Umbilical cord (tissue), 2 donors: Measurements from ENCODE around the gene VAV3. TPM values are rescaled to one million over a fixed set of nuclear protein-coding genes. Genes with fewer than 3 reads are reported as not detected.

Experiments
- DNase-seq: peaks from one replicate; pipeline ENCODE4 v3.0.0-alpha.2; 2015; ENCODE audit warnings: low spot score
- total RNA-seq: library from RNA; depleted of rRNA; stranded (reverse); fragments of >200 nt; gene quantifications from one replicate; pipeline ENCODE4 v1.2.3, GENCODE V29; 2014; ENCODE audit warnings: low replicate concordance; ENCODE audit not compliant: insufficient read depth

VAV3 gene
- total RNA-seq, 1 donor from 2014 or later: 1.9 TPM

DNA sequence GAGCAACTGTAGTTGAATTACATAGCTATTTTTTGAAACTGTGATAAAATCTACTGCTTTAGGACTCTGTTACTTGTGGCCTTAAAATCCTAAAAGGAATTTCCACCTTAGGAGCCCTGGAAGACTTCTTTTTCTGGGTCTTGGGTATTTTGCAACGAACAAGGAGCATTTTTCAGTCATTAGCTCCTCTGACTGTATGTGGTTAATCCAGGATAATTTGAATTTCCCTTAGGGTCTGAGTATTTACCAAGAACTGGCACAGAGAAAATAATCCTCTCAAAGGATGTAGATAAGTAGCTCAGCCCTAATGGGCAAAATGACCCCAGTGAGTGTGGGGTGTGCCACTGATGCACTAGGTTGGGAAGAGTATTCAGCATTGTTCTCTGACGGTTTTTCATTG is 170.4 kb downstream of the VAV3 start:
- no peak for DNase-seq

DNA sequence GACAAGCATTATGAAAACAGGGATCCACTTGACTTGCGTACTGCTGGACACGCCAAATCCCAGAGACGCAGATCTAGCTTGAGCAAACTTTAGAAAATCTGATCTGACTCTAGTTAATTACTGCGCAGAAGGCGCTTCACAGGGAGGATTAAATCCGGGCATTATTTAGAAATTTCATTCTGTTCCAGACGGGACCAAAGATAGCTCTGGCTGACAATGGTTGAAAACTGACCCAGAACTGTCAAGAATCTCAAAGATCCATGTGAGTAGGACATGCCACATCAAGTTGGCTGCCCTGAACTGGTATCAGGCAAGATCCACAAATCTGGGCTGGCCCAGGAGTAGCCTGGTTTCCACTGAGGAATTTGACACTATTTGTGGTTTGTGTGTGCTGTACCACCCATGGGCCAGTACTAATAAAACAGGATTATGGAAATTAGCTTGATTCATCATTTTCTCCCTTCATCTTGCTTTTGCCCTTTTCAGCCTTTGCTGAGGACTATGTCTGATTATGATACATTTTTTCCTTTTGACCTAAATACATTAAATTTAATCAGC is 171.0 kb downstream of the VAV3 start:
- peak; percentile 24 for DNase-seq

DNA sequence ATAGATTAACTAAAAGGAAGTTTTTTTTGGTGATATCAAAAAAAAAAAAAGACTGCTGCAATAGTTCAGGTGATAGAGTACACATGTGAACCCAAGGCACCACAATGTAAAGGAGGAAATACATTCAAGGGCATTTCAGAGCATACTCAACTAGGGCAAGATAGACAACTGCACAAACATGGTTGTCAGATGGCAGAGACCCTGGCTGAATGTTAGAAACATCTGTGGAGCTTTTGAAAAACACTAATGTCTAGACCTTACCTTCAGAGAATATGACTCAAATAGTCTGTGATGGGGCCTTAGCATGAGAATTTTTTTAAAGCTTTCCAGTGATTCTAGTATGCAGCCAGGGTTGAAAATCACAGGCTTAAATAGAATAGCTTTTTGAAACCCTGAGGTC is 173.6 kb downstream of the VAV3 start:
- no peak for DNase-seq

DNA sequence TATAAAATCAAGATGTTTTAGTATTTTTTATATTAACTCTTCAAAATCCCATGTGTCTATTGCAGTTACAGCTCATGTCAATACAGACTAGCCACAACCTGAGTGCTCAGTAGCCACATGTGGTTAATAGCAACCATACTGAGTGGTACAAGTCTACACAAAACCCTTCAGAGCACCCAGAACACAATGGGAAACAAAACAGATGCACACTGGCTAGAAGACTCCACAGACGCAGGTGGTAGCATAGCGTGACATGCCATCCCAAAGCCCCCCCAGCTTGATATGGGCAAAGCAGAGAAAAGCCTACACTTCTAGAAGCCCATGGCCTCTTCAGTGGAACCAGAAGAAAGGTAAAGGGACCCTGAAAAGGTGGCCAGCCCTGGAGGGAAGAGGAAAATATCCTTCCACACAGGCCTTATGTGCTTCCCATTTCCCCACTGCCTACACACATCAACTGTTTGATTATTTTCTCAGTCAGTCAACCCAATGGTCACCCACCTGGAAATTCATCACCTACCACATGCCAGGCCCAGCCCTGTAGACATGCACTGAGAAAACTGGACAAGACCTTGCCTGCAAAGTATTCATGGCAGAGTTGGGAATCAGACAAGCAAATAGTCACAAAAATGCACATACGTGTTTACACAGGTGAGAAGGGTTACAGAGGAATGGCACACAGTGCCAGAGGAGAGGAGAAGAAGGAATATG is 175.0 kb downstream of the VAV3 start:
- no peak for DNase-seq

DNA sequence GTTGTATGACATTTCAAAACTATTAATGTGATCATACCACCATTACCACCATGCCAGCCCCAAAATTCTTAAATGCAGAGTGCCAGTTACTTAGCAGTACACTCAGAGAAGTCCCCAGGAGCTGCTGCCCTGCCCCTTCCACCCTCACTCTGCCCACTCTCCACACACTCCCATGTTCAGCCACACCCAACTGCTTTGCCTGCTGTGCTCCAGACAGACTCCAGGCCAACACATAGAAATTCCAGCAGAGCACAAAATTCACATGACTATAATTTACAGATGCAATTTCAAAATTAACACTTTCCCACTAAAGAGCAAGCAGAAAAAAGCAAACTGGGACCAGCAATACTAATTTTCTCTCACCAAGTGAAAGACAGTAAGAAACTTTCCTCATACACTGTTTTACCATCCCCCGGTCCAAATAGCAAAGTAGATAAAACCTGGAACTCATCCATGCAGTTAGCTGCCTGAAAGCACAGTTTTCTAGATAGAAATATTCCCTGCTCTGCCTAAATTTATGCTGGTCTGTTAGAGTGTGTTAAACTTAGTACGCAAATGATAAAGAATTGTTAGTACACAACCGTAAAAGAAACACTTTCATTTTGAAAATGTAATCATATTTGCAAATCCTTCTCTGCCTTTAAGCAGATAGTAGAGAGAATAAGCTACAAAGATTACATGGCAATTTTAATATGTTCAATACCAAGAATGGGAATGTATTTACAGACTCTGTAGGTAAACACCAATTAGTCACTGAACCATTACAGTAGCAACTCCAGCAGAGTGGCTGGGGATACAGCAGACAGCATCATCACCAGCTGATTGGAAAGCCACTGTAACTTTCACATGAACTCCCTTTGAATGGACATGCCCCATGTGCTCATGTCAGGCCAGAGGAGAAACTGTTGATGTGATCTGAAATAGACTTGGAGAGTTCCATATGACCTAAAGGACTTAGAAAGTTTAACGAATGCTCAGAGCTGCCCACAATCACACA is 176.5 kb downstream of the VAV3 start:
- DNase-seq: peak; percentile 62

DNA sequence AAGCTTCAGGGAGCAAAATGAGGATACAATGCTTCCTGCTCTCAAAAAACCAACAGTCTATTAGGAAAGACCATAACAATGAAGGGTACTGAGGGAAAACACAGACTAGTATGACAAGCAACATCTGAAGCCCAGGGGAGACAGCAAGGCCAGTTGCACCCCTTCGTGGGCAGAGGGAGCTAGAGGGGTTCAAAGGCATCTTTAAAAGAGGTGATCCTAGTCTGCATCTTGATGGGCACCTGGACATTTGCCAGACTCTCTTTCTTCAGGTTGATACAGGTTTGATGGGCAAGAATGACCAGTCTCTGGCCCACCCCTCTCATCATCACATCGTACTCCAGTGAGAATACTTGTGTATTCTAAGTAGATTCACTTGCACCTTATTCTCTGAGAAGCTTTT is 177.7 kb downstream of the VAV3 start:
- DNase-seq: no peak

DNA sequence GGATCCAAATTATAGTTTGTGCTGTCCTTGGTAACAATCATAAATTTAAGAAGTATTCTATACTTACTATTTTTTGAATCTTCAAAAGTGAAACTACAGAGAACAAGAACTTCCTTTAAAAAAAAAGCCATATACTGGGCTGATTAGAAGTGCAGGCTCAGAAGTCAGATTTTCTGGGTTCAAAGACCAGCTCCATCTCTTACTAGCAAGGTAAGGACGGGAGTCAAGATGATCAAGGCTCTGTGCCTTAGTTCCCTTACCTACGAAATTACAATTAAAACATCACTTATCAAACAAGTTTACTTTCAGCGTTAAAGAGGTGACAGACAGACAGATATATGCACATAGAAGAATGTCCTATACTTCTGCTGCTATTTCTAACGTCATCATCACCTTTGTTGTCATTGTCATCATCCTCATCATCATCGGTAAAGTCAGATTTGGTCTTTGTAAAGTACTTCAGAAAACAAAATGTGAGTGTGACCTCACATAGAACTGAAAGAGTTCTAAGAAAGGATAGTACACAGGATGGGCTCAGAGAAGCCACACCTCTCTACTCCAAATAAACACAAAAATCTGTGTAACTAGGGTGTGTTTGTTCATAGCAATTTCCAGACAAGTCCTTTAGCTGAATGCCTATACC is 178.7 kb downstream of the VAV3 start:
- DNase-seq: no peak

DNA sequence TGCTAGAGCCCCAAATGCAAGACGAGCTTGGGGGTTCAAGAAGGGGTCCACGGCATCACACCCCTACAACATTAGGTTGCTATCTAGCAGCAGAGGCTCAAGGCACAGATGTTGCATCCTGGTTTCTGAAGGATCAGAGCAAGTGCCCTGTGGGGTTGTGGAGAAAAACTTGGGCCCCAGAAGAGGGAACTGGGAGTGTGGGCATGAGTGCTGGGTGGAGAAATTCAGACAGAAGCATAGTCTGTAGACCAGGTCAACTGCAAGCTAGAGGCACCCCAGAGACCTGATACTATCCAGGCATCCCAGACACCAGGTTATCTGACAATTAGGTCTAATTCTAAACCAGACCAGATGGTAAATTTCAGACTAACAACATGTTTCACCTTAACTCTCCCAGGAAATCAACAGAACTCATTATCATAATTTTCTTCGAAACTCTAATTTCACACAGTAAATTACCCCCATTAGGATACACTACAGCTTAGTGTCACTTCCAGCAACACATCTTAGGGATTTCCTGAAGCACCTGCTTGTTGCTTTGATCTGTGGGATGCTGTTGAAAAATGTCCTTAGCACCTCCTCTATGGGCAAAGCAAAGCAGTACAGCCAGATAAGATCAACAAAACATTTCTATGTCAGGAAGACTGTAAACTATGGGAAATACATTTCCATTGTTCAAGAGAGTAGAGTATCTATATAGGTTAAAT is 179.3 kb downstream of the VAV3 start:
- no peak for DNase-seq

DNA sequence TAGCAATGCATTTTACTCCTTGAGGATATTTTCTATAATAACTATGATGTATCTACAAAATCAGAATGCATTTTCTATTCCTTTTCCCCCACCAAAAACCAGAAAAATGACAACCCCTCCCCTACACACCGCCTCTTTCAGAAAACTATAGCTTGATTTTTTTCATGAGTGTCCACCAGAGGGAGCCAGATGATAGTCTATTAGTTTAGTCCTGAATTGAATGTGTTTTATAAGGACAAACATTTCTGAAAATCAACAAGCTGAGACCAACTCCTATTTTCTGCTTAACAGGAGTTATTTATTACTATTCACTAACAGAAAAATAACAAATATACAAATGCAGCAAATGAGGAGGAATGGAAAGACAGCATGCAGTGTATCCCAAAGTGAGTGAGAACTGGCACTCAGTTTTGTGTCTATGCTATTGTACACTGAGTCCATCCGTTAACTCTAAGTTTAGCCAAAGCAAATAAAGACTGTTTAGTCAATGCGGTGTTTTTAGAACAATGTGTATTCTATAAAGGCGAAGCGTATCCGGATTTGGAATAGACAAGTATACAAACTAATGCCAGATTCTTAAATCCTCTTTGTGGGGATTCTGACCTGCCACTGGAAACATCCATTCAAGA is 182.6 kb downstream of the VAV3 start:
- peak; percentile 68 for DNase-seq

DNA sequence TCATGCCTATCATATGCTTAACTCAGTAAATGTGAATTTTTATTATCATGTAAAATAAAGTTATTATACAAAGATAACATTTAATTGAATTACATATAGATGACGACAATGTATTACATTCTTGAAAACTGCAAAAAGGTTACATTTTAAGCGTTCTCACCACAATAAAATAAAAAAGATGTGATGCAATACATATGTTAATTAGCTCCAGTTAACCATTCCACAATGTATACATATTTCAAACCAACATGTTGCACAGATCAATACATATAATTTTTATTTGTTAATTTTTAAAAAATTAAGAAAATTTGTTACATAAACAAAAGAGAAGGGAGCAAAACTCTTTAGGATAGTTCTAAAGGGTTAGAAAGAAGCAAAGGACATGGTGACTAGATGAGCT is 183.7 kb downstream of the VAV3 start:
- no peak for DNase-seq

DNA sequence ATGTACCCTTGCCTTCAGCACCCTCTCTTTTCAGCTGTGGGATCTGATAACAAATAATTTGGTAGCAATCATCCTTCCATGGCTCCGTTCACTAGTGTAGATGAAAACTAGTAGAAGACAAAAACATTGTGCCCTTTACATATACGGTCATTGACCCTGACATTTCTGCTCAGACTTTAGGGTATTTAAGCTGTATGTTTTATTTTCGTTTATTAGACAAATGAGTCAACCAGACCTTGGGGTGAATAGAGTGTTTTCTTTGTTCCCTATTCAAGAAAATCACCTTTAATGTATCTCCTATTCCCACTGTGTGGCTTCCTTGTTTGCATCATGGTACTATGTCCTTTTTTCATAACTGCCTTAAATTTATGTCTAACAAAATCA is 187.3 kb downstream of the VAV3 start:
- no peak for DNase-seq

DNA sequence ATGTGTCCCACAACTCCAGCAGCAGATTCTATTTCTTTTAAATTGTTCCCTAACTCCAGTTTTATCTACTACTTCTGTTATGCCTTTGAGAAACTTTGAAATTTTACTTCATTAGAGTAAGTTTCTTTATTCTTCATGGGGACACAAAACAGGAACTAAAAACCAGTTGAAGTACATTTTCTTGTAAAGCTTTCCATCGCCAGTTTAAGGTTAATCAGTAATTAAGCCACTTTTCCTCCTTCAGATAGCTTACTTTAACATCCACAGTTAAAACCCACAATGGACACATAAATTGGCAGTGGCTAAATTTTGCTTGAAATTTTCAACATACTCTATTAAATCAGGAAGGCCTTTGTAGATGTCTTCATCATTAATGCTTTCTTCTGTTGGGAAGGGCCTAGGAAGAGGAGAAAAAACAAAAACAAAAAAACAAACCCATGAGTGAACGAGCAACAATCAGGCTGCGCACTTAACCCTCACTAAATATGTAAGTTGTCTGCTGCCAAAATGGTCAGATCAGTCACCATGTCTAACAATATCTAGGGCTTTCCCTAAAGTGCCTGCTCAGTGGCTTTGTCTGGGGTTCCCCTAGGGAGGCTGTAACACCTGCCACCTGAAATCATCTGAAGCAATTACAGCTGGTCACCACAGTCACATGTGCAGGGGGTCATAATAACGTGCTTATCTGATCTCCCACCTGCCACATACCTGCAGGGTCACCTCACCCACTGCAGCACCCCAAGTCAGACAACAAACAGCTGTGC is 187.9 kb downstream of the VAV3 start:
- no peak for DNase-seq

DNA sequence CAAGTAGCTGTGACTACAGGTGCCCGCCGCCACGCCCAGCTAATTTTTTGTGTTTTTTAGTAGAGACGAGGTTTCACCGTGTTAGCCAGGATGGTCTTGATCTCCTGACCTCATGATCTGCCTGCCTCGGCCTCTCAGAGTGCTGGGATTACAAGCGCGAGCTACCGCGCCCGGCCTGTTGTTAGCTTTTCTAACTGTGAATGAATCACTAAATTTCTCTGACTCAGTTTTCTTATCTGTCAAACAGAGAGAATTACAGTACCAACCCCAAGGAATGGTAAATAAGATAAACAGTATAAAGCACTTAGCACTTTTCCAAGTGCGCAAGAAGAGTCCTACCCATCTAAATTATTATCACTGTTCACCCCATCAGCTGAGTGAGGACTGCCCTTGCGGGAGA is 193.6 kb downstream of the VAV3 start:
- no peak for DNase-seq

DNA sequence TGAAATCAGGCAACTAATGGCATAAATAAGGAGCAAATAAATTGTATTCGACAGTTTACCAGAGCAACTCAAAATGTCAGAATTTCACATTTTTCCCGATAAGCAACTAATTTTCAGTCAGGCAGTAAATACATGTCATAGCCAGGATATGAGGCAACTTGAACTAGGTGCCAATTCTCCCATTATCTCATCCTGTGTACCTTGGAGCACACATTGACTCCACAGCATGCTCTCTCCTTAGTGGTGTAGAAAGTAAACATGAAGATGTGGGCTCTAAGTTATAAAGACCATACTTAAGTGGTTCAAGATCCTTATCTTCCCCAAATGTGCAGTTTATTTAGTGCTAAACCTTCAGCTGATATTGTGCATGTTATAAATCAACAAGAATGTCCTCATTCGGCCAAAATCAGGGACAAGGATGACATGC is 197.8 kb downstream of the VAV3 start:
- DNase-seq: no peak

DNA sequence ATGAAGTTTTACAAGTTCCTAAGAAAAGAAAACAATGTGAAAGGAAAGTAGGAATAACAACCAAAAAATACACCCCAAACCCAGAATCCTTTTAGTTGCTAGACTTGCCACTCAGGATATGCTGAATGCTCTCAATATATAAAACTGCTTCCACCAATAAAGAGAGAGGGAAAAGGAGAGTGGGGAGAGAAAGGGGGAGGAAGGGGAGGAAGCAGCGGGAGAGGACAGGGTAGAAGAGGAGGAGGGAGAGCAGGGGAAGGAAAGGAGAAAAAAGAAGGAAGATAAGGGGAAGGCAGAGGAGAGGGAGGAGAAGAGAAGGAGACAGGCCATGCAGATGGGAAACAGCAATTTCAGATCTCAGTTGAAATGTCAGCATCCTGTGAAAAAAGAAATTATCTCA is 198.4 kb downstream of the VAV3 start:
- DNase-seq: no peak

DNA sequence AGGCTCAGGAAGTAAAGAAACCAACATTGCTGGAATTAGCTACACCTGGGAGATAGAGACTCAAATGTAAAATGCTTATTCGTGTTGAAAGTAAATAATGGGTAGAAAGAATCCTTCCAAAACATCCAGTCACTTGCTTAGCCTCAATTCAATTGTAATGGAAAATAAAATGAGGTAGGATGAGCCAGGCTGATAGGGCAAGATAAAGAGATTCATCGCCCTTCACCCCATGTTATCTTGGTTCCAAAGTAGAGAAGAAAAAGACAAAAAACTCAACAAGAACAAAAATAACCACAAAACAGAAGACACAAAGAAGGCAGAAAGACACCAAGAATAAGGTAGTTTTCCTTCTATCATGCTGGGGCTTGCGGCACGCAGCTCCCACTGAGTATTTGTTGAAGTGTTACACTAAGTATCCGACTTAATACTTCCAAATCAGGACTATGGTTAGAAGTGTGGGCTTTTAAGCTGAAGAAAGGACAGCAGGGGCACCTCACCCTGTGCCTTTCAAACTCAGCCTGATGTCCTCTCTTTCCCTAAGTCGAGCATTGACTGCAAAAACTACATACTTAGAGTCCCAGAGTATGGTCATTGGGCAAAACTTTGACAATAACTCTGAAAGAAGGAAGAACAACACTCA is 202.1 kb downstream of the VAV3 start:
- no peak for DNase-seq

DNA sequence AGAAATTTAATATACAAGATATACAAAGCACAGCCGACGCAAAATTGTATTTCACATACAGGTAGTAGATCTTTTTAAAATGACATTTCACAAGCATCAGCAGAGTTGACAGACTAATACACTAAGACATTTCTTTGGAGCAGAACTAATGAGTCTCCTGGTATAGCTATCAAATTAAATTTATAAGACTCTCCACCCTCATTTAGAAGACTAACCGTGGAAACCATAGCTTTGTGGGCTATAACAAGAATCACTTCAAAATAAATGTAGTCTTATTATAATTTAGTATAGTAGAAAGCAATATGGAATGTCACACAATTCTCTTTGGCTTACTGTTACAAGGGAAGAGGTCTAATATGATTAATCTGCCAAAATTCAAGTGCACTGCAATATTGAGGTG is 204.9 kb downstream of the VAV3 start:
- no peak for DNase-seq

DNA sequence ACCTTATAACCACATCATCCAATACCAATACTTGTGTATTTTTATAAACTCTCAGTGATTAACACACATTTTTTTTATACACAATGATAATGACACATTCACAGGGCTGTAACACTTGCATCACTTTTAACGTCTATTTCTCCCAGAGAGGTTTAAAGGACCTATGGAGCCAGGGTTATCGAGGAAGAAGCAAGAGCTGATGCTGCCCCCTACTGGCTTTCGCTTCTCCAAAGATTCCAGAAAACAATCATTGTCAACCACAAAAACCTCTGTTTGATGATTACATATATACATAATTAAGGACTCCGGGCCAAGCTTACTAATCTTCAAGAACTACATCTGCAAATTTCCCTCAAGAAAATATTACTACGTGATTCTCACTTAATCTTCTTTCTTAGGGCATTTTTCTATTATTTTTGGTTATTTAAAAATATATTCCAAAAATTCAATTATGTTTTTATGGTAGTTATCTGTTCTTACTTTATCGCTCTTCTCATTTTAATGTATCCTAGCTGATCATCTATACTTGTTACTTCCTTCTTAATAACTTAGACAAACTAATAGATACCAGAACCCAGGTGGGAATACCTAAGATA is 214.5 kb downstream of the VAV3 start:
- DNase-seq: peak; percentile 44

DNA sequence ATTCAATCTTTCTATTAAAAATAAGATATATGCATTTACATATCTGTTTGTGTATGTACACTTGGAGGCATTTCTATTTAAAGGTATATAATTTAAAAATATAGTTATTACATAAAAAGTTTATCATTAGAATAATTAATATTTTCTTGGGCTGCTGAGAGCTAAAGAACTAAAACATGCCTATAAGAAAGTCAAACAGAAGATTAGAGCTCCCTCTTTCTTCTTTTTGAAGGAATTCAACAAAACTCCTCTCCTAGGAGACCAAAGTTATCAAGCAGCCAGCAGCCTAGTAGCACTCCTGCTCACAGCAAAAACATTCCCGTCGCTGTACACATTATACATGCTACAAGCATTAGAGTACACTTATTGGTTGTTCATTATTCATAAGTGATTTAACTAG is 216.4 kb downstream of the VAV3 start:
- peak; percentile 35 for DNase-seq
